CD14-positive monocyte (primary cell): ENCODE data around the gene DDX5. TPM values are rescaled to one million over a fixed set of nuclear protein-coding genes. Genes with fewer than 3 reads are reported as not detected.
A peak's percentile ranks its signal among the peaks of the same experiment; 100 is the strongest.

Experiments used
- DNase-seq, 3 donors: peaks; one replicate each; pipeline ENCODE4 v3.0.0-alpha.2; 2011 to 2022
- H2AFZ ChIP-seq: 2 replicates; pipeline ENCODE4 v1.6.0; 2012; ENCODE audit warnings: mild to moderate bottlenecking, low read depth, low read length, inconsistent platforms; ENCODE audit not compliant: insufficient read depth, poor library complexity, severe bottlenecking
- H3K27ac ChIP-seq, 2 donors: 1 replicate in 1 of 2; 2 replicates in 1 of 2; pipeline ENCODE4 v1.5.1; 2012 to 2013; ENCODE audit warnings: low read length in 2 of 2, control low read depth in 1 of 2, inconsistent platforms in 1 of 2, low read depth in 1 of 2, mild to moderate bottlenecking in 1 of 2
- H3K27me3 ChIP-seq, 2 donors: one replicate each; pipeline versions ENCODE4 v1.6.0 to v1.6.1; 2011 to 2013; ENCODE audit warnings: low read length in 2 of 2; ENCODE audit not compliant: control insufficient read depth in 2 of 2, insufficient read depth in 2 of 2
- H3K36me3 ChIP-seq, 2 donors: replicated peaks in 1 of 2; 1 replicate in 1 of 2; 2 replicates in 1 of 2; pipeline versions ENCODE4 v1.5.1 to v1.6.1; 2012 to 2013; ENCODE audit warnings: low read length in 2 of 2, control low read depth in 1 of 2, inconsistent platforms in 1 of 2, mild to moderate bottlenecking in 1 of 2; ENCODE audit not compliant: insufficient read depth in 2 of 2, control insufficient read depth in 1 of 2
- H3K4me1 ChIP-seq, 2 donors: 1 replicate in 1 of 2; 2 replicates in 1 of 2; pipeline versions ENCODE4 v1.5.1 to v1.6.1; 2012 to 2013; ENCODE audit warnings: low read length in 2 of 2, control low read depth in 1 of 2, inconsistent platforms in 1 of 2, mild to moderate bottlenecking in 1 of 2, moderate library complexity in 1 of 2; ENCODE audit not compliant: insufficient read depth in 2 of 2, control insufficient read depth in 1 of 2
- H3K4me2 ChIP-seq: replicated peaks from 2 replicates; pipeline ENCODE3; 2012; ENCODE audit warnings: low read length, moderate library complexity, mild to moderate bottlenecking; ENCODE audit not compliant: poor library complexity, severe bottlenecking; ENCODE audit errors: extremely low read depth
- H3K4me3 ChIP-seq, 3 experiments: fragments of 200-600 bp in 1 of 3; sonication (generic) in 1 of 3; replicated peaks in 1 of 3; 1 replicate in 2 of 3; 2 replicates in 1 of 3; pipeline ENCODE4 v1.5.1; 2011 to 2013; ENCODE audit warnings: low read length in 3 of 3, mild to moderate bottlenecking in 3 of 3, control low read depth in 2 of 3, low read depth in 2 of 3, inconsistent platforms in 1 of 3, moderate library complexity in 1 of 3
- H3K79me2 ChIP-seq: 2 replicates; pipeline ENCODE4 v1.6.0; 2012; ENCODE audit warnings: mild to moderate bottlenecking, control low read depth, inconsistent platforms, low read length, moderate library complexity; ENCODE audit not compliant: insufficient read depth
- H3K9ac ChIP-seq: 2 replicates; pipeline ENCODE4 v1.6.0; 2017; ENCODE audit warnings: low read length, mild to moderate bottlenecking; ENCODE audit not compliant: insufficient read depth, poor library complexity, severe bottlenecking
- H3K9me3 ChIP-seq, 2 donors: replicated peaks in 1 of 2; 1 replicate in 1 of 2; 2 replicates in 1 of 2; pipeline versions ENCODE4 v1.5.1 to v1.6.1; 2012 to 2013; ENCODE audit warnings: low read length in 2 of 2, control low read depth in 1 of 2; ENCODE audit not compliant: control insufficient read depth in 1 of 2, insufficient read depth in 1 of 2
- H4K20me1 ChIP-seq: 2 replicates; pipeline ENCODE4 v1.6.0; 2012; ENCODE audit warnings: mild to moderate bottlenecking, low read length, control low read depth, moderate library complexity; ENCODE audit not compliant: insufficient read depth
- H3K27ac Mint-ChIP-seq, 7 donors: one replicate each; pipeline ENCODE4 v1.8.0; 2020; ENCODE audit warnings: mild to moderate bottlenecking in 7 of 7, mixed read lengths in 7 of 7, moderate library complexity in 6 of 7, inconsistent platforms in 2 of 7
- H3K27me3 Mint-ChIP-seq, 3 donors: one replicate each; pipeline ENCODE4 v1.8.0; 2021 to 2022; ENCODE audit warnings: low read depth in 3 of 3, mild to moderate bottlenecking in 3 of 3, mixed read lengths in 3 of 3, moderate library complexity in 3 of 3, inconsistent platforms in 1 of 3
- H3K36me3 Mint-ChIP-seq, 2 donors: one replicate each; pipeline ENCODE4 v1.8.0; 2020; ENCODE audit warnings: mixed read lengths in 2 of 2, inconsistent platforms in 1 of 2, mild to moderate bottlenecking in 1 of 2
- H3K4me1 Mint-ChIP-seq: one replicate; pipeline ENCODE4 v1.8.0; 2020; ENCODE audit warnings: mild to moderate bottlenecking, mixed read lengths
- H3K4me3 Mint-ChIP-seq, 2 donors: one replicate each; pipeline ENCODE4 v1.8.0; 2020; ENCODE audit warnings: mild to moderate bottlenecking in 2 of 2, mixed read lengths in 2 of 2, moderate library complexity in 1 of 2
- H3K9me3 Mint-ChIP-seq, 7 donors: one replicate each; pipeline ENCODE4 v1.8.0; 2020 to 2022; ENCODE audit warnings: mixed read lengths in 7 of 7, mild to moderate bottlenecking in 6 of 7, moderate library complexity in 6 of 7, inconsistent platforms in 2 of 7
- WGBS: methylation state at CpG from one replicate; pipeline ENCODE4 v1.1.5; 2013; ENCODE audit warnings: missing lambda C conversion rate; ENCODE audit not compliant: insufficient coverage; 5-methylcytosine and 5-hydroxymethylcytosine counted together
- intact Hi-C, 2 donors: fragments of 100-400 bp; cut with micrococcal nuclease; formaldehyde crosslinking; loops; one replicate each; pipeline versions ENCODE4 v1.15.0 to v1.15.1; 2023
- polyA plus RNA-seq, 3 donors: library from polyadenylated mRNA; depleted of rRNA in 1 of 3; unstranded in 2 of 3; stranded (reverse) in 1 of 3; fragments of 300-500 nt in 2 of 3; fragments of >200 nt in 1 of 3; fragmentation: Illumina TruSeq in 2 of 3; gene quantifications; 1 replicate in 2 of 3; 2 replicates in 1 of 3; pipeline ENCODE4 v1.2.3, GENCODE V29; 2012 to 2021
- TF ChIP-seq, protein P1 (sequence below): fragments of 200-600 bp; IDR thresholded peaks from one replicate; pipeline ENCODE4 v1.8.0; 2022; ENCODE audit warnings: antibody characterized with exemption, mild to moderate bottlenecking

The DDX5 gene
- polyA plus RNA-seq, 3 donors, result 642 to 2,061 (median 777) TPM

- no peaks in the 10 kb centered on the region for H3K27me3 Mint-ChIP-seq
- TF ChIP-seq, protein P1, sequence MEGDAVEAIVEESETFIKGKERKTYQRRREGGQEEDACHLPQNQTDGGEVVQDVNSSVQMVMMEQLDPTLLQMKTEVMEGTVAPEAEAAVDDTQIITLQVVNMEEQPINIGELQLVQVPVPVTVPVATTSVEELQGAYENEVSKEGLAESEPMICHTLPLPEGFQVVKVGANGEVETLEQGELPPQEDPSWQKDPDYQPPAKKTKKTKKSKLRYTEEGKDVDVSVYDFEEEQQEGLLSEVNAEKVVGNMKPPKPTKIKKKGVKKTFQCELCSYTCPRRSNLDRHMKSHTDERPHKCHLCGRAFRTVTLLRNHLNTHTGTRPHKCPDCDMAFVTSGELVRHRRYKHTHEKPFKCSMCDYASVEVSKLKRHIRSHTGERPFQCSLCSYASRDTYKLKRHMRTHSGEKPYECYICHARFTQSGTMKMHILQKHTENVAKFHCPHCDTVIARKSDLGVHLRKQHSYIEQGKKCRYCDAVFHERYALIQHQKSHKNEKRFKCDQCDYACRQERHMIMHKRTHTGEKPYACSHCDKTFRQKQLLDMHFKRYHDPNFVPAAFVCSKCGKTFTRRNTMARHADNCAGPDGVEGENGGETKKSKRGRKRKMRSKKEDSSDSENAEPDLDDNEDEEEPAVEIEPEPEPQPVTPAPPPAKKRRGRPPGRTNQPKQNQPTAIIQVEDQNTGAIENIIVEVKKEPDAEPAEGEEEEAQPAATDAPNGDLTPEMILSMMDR, result no peak
- peaks cover 37% of the 10 kb centered on the region for H3K4me1 Mint-ChIP-seq
- no peak overlapping the region for H3K9ac ChIP-seq
- no peak overlapping the region for H3K4me3 ChIP-seq
- no peak overlapping the region for H3K4me2 ChIP-seq
- peak overlapping the region in 1 of 2 donors; percentile 42 for H3K27ac ChIP-seq
- peaks cover 36 to 43% of the 10 kb centered on the region in 2 donors for H3K4me1 ChIP-seq
- no peaks in the 10 kb centered on the region for H3K27me3 ChIP-seq
- DNase-seq, result no peak
- H3K79me2 ChIP-seq, result peaks cover 51% of the 10 kb centered on the region
- WGBS, result 100% methylated on average over 1 of the region's 6 CpGs
- no peaks in the 10 kb centered on the region for H4K20me1 ChIP-seq
- H2AFZ ChIP-seq, result no peak overlapping the region
- intact Hi-C loops, result loop anchor here (5.0 kb wide), 1 partner anchor 37 kb away; no protein-coding TSS in a partner anchor
- H3K9me3 Mint-ChIP-seq, result peaks cover 0 to 3% (median 0%) of the 10 kb centered on the region in 7 donors
- H3K36me3 ChIP-seq, result peaks cover 45 to 77% of the 10 kb centered on the region in 2 donors
- peak overlapping the region in 1 of 7 donors; percentile 8 for H3K27ac Mint-ChIP-seq
- no peaks in the 10 kb centered on the region for H3K9me3 ChIP-seq
- peaks cover 57 to 78% of the 10 kb centered on the region in 2 donors for H3K36me3 Mint-ChIP-seq
- H3K4me3 Mint-ChIP-seq, result no peak overlapping the region
Measured at GRCh38 chr17:64459284-64459747, 46.8 kb downstream of the DDX5 start.

DNA sequence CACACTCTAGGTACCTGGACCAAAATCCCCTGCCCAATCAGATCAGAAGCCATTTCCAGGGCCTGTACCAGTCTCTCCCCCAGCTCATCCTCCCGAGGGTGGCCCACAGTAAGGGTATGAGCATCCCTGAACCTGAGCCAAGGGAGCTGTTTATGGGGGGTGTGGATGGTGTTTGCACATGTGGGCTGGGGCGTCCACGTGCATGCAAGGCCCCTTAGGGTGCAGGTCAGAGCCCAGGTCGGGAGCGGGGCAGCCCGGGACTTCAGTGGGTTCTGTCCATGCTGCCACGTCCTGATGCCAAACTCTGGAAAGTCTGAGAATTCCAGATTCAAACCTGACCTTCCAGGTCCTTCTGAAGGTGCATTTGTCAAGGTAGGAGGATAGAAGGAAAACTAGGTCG, 47.3 kb downstream of the DDX5 start:
- Histone ChIP-seq H3K27me3 (no peaks in the 10 kb centered on the region), H3K4me3 (no peak overlapping the region), H3K4me1 (peaks cover 40 to 49% of the 10 kb centered on the region in 2 donors), H3K4me2 (no peak overlapping the region), H2AFZ (no peak overlapping the region), H4K20me1 (no peaks in the 10 kb centered on the region), H3K9ac (no peak overlapping the region), H3K36me3 (peaks cover 47 to 76% of the 10 kb centered on the region in 2 donors), H3K79me2 (peaks cover 56% of the 10 kb centered on the region), H3K9me3 (no peaks in the 10 kb centered on the region), H3K27ac (no peak overlapping the region)
- TF ChIP-seq, protein P1, result no peak
- intact Hi-C loops, result loop anchor here (5.0 kb wide), 1 partner anchor 36 kb away; no protein-coding TSS in a partner anchor
- 98% methylated on average over 6 of the region's 8 CpGs for WGBS
- H3K27me3 Mint-ChIP-seq, result no peaks in the 10 kb centered on the region
- peak overlapping the region in 3 of 7 donors; percentile 31 to 71 (median 53) for H3K27ac Mint-ChIP-seq
- H3K9me3 Mint-ChIP-seq, result peaks cover 0 to 3% (median 0%) of the 10 kb centered on the region in 7 donors
- no peak for DNase-seq
- peaks cover 61 to 77% of the 10 kb centered on the region in 2 donors for H3K36me3 Mint-ChIP-seq
- H3K4me3 Mint-ChIP-seq, result no peak overlapping the region
- peaks cover 42% of the 10 kb centered on the region for H3K4me1 Mint-ChIP-seq
